ENCODE measurements around the gene ABHD17A.

The ABHD17A gene

GRCh38 chr19:1845125-1845515 is 40.2 kb downstream of the ABHD17A start:
- no peak for TF ChIP-seq CTCF (IDR thresholded peaks at IDR 0.05; ENCODE audit: low read depth, low read length, missing control alignments)
- Histone ChIP-seq H3K27me3 (replicated peaks) (no peaks in the 10 kb centered on the region), H3K27ac (no peak overlapping the region), H3K36me3 (replicated peaks) (no peaks in the 10 kb centered on the region), H3K4me3 (ENCODE audit: low read depth, low read length) (no peak overlapping the region)
- in situ Hi-C loops (cut with HindIII; ENCODE audit: low pct_ligation_motif_present, low sequenced_read_pairs), result no loop called here
- DNase-seq, result no peak

GRCh38 chr19:1844513-1845124 is 40.7 kb downstream of the ABHD17A start:
- DNase-seq, result no peak
- Histone ChIP-seq H3K27me3 (replicated peaks) (no peaks in the 10 kb centered on the region), H3K4me3 (ENCODE audit: low read depth, low read length) (no peak overlapping the region), H3K27ac (no peak overlapping the region), H3K36me3 (replicated peaks) (no peaks in the 10 kb centered on the region)
- in situ Hi-C loops (cut with HindIII; ENCODE audit: low pct_ligation_motif_present, low sequenced_read_pairs), result no loop called here
- TF ChIP-seq CTCF (IDR thresholded peaks at IDR 0.05; ENCODE audit: low read depth, low read length, missing control alignments), result no peak

- no peak overlapping the region for H3K4me3 ChIP-seq (ENCODE audit: low read depth, low read length)
- no peaks in the 10 kb centered on the region for H3K27me3 ChIP-seq (replicated peaks)
- H3K36me3 ChIP-seq (replicated peaks), result no peaks in the 10 kb centered on the region
- DNase-seq, result no peak
- in situ Hi-C loops (cut with HindIII; ENCODE audit: low pct_ligation_motif_present, low sequenced_read_pairs), result no loop called here
- H3K27ac ChIP-seq, result no peak overlapping the region
- TF ChIP-seq CTCF (IDR thresholded peaks at IDR 0.05; ENCODE audit: low read depth, low read length, missing control alignments), result peak; percentile 40
Observed at GRCh38 chr19:1843646-1844394, 41.5 kb downstream of the ABHD17A start.

GRCh38 chr19:1843116-1843515 is 42.2 kb downstream of the ABHD17A start:
- H3K27ac ChIP-seq, result no peak overlapping the region
- in situ Hi-C loops (cut with HindIII; ENCODE audit: low pct_ligation_motif_present, low sequenced_read_pairs), result no loop called here
- no peak overlapping the region for H3K4me3 ChIP-seq (ENCODE audit: low read depth, low read length)
- H3K36me3 ChIP-seq (replicated peaks), result no peaks in the 10 kb centered on the region
- no peak for TF ChIP-seq CTCF (IDR thresholded peaks at IDR 0.05; ENCODE audit: low read depth, low read length, missing control alignments)
- DNase-seq, result no peak
- H3K27me3 ChIP-seq (replicated peaks), result no peaks in the 10 kb centered on the region

GRCh38 chr19:1841209-1841924 is 43.9 kb downstream of the ABHD17A start:
- Histone ChIP-seq H3K27ac (no peak overlapping the region), H3K36me3 (replicated peaks) (no peaks in the 10 kb centered on the region), H3K27me3 (replicated peaks) (no peaks in the 10 kb centered on the region), H3K4me3 (ENCODE audit: low read depth, low read length) (no peak overlapping the region)
- in situ Hi-C loops (cut with HindIII; ENCODE audit: low pct_ligation_motif_present, low sequenced_read_pairs), result no loop called here
- DNase-seq, result no peak
- TF ChIP-seq CTCF (IDR thresholded peaks at IDR 0.05; ENCODE audit: low read depth, low read length, missing control alignments), result no peak

All from brain microvascular endothelial cell (primary cell).